Measurements from ENCODE around the gene SDR42E2.

- TF ChIP-seq EZH2 (IDR thresholded peaks at IDR 0.05; ENCODE audit: borderline replicate concordance, low read depth, low read length, severe bottlenecking) (no peak), CTCF (IDR thresholded peaks at IDR 0.05; ENCODE audit: borderline replicate concordance, extremely low read depth, low read length, poor library complexity, severe bottlenecking) (no peak)
Observed at GRCh38 chr16:22194707-22195444, 32.6 kb downstream of the SDR42E2 start.
